ENCODE results near the gene MTHFS. TPM values are rescaled to one million over a fixed set of nuclear protein-coding genes. Genes with fewer than 3 reads are reported as not detected.
"Not testable (repeated sequence)": the region's sequence is repeated elsewhere in the genome, so short reads cannot be mapped to it uniquely, and the experiment has no call there.

Gene MTHFS
- 10 to 100 TPM; 30.2 to 31.1 TPM for total RNA-seq
- polyA plus RNA-seq, result 63.4 TPM

GRCh38 chr15:79896634-79897379 lies at the start of gene MTHFS:
MTHFS (minus strand) TSS chr15:79897014; CDS start chr15:79896988, 26 bp downstream.
- Mint-ChIP-seq H3K9me3 (no peaks in the 10 kb centered on the region), H3K36me3 (peaks cover 3 to 23% (median 5%) of the 10 kb centered on the region in 3 donors), H3K27me3 (no peaks in the 10 kb centered on the region), H3K27ac (peak within 1 kb of the TSS; percentile 95 to 100 (median 100)), H3K4me3 (peak within 1 kb of the TSS; percentile 94 to 100 (median 98)), H3K4me1 (peaks cover 35 to 46% (median 40%) of the 10 kb centered on the region in 3 donors)
- no peaks in the 10 kb centered on the region for H3K27me3 ChIP-seq (ENCODE audit: insufficient read depth, low read length, poor library complexity, severe bottlenecking)
- peak within 1 kb of the TSS; percentile 66 for H3K4me3 ChIP-seq (ENCODE audit: low read length)
- ChIA-PET CTCF (interaction anchor here (0.8 to 4.3 kb wide), 7 partner anchors 25 to 98 kb away, joined by 3 to 21 read pairs (median 5); no protein-coding TSS in a partner anchor), POLR2A (interaction anchor here (0.6 to 4.1 kb wide), 8 partner anchors 26 to 164 kb away, joined by 3 to 64 read pairs (median 6); partner anchors contain the start of genes BCL2A1 and ZFAND6)
- peak; percentile 62 to 87 (median 83) for DNase-seq
- H3K4me1 ChIP-seq (ENCODE audit: insufficient read depth, low read length), result peaks cover 29% of the 10 kb centered on the region
- peak within 1 kb of the TSS; percentile 93 for H3K27ac ChIP-seq (ENCODE audit: low read depth, low read length)
- H3K9me3 ChIP-seq (ENCODE audit: low read length), result no peaks in the 10 kb centered on the region
- no peaks in the 10 kb centered on the region for H3K36me3 ChIP-seq (ENCODE audit: insufficient read depth, low read length)

- no peaks in the 10 kb centered on the region for H3K27me3 ChIP-seq (ENCODE audit: insufficient read depth, low read length, poor library complexity, severe bottlenecking)
- H3K9me3 ChIP-seq (ENCODE audit: low read length), result no peaks in the 10 kb centered on the region
- no peak overlapping the region for H3K27ac ChIP-seq (ENCODE audit: low read depth, low read length)
- H3K4me1 Mint-ChIP-seq, result peaks cover 7 to 11% (median 10%) of the 10 kb centered on the region in 3 donors
- no peak overlapping the region for H3K4me3 ChIP-seq (ENCODE audit: low read length)
- no peak for DNase-seq
- no peaks in the 10 kb centered on the region for H3K9me3 Mint-ChIP-seq
- no peaks in the 10 kb centered on the region for H3K36me3 ChIP-seq (ENCODE audit: insufficient read depth, low read length)
- no peaks in the 10 kb centered on the region for H3K36me3 Mint-ChIP-seq
- H3K4me1 ChIP-seq (ENCODE audit: insufficient read depth, low read length), result no peaks in the 10 kb centered on the region
- ChIA-PET CTCF (no interaction called here), POLR2A (no interaction called here)
- no peak overlapping the region for H3K27ac Mint-ChIP-seq
- peaks cover 0 to 2% of the 10 kb centered on the region in 2 donors for H3K27me3 Mint-ChIP-seq
- H3K4me3 Mint-ChIP-seq, result no peak overlapping the region
Measured at GRCh38 chr15:79944622-79945021, 47.8 kb upstream of the MTHFS start.

- Histone ChIP-seq H3K27ac (ENCODE audit: low read depth, low read length) (no peak overlapping the region), H3K27me3 (ENCODE audit: insufficient read depth, low read length, poor library complexity, severe bottlenecking) (no peaks in the 10 kb centered on the region), H3K4me3 (ENCODE audit: low read length) (no peak overlapping the region), H3K9me3 (ENCODE audit: low read length) (no peaks in the 10 kb centered on the region), H3K36me3 (ENCODE audit: insufficient read depth, low read length) (no peaks in the 10 kb centered on the region), H3K4me1 (ENCODE audit: insufficient read depth, low read length) (no peaks in the 10 kb centered on the region)
- H3K4me1 Mint-ChIP-seq, result peaks cover 6 to 9% (median 9%) of the 10 kb centered on the region in 3 donors
- DNase-seq, result no peak
- H3K4me3 Mint-ChIP-seq, result no peak overlapping the region
- H3K9me3 Mint-ChIP-seq, result no peaks in the 10 kb centered on the region
- peaks cover 0 to 1% (median 0%) of the 10 kb centered on the region in 3 donors for H3K36me3 Mint-ChIP-seq
- peaks cover 0 to 2% of the 10 kb centered on the region in 2 donors for H3K27me3 Mint-ChIP-seq
- no peak overlapping the region for H3K27ac Mint-ChIP-seq
- POLR2A ChIA-PET, result interaction anchor here (0.7 kb wide), 1 partner anchor 20 kb away, joined by 6 read pairs; no protein-coding TSS in a partner anchor
- CTCF ChIA-PET, result no interaction called here
Measured at GRCh38 chr15:79943820-79944219, 47.0 kb upstream of the MTHFS start.

- ChIA-PET POLR2A (interaction anchor here (0.7 kb wide), 1 partner anchor 19 kb away, joined by 6 read pairs; no protein-coding TSS in a partner anchor), CTCF (no interaction called here)
- no peak overlapping the region for H3K27ac ChIP-seq (ENCODE audit: low read depth, low read length)
- H3K4me1 ChIP-seq (ENCODE audit: insufficient read depth, low read length), result no peaks in the 10 kb centered on the region
- H3K36me3 ChIP-seq (ENCODE audit: insufficient read depth, low read length), result no peaks in the 10 kb centered on the region
- Mint-ChIP-seq H3K36me3 (peaks cover 0 to 1% (median 0%) of the 10 kb centered on the region in 3 donors), H3K4me1 (peaks cover 0 to under 1% (median 0%) of the 10 kb centered on the region in 3 donors), H3K4me3 (no peak overlapping the region), H3K9me3 (no peaks in the 10 kb centered on the region), H3K27me3 (peaks cover 2 to 6% of the 10 kb centered on the region in 2 donors), H3K27ac (no peak overlapping the region)
- H3K27me3 ChIP-seq (ENCODE audit: insufficient read depth, low read length, poor library complexity, severe bottlenecking), result no peaks in the 10 kb centered on the region
- no peak for DNase-seq
- H3K4me3 ChIP-seq (ENCODE audit: low read length), result no peak overlapping the region
- H3K9me3 ChIP-seq (ENCODE audit: low read length), result no peaks in the 10 kb centered on the region
Measured at GRCh38 chr15:79942741-79943481, 46.1 kb upstream of the MTHFS start.

- DNase-seq, result no peak
- H3K9me3 Mint-ChIP-seq, result no peaks in the 10 kb centered on the region
- no peaks in the 10 kb centered on the region for H3K36me3 ChIP-seq (ENCODE audit: insufficient read depth, low read length)
- no peaks in the 10 kb centered on the region for H3K4me1 ChIP-seq (ENCODE audit: insufficient read depth, low read length)
- no peaks in the 10 kb centered on the region for H3K9me3 ChIP-seq (ENCODE audit: low read length)
- H3K27ac ChIP-seq (ENCODE audit: low read depth, low read length), result no peak overlapping the region
- no peaks in the 10 kb centered on the region for H3K27me3 ChIP-seq (ENCODE audit: insufficient read depth, low read length, poor library complexity, severe bottlenecking)
- CTCF ChIA-PET, result no interaction called here
- POLR2A ChIA-PET, result no interaction called here
- peaks cover 2 to 13% of the 10 kb centered on the region in 2 donors for H3K27me3 Mint-ChIP-seq
- H3K36me3 Mint-ChIP-seq, result peaks cover 0 to 5% (median 1%) of the 10 kb centered on the region in 3 donors
- H3K4me1 Mint-ChIP-seq, result no peaks in the 10 kb centered on the region
- H3K4me3 ChIP-seq (ENCODE audit: low read length), result no peak overlapping the region
- H3K27ac Mint-ChIP-seq, result no peak overlapping the region
- H3K4me3 Mint-ChIP-seq, result no peak overlapping the region
Measured at GRCh38 chr15:79939399-79939798, 42.6 kb upstream of the MTHFS start.

- H3K4me3 Mint-ChIP-seq, result no peak overlapping the region
Measured at GRCh38 chr15:79938143-79938542, 41.3 kb upstream of the MTHFS start.

GRCh38 chr15:79935556-79936201 lies 38.9 kb upstream of the MTHFS start:
- H3K4me3 ChIP-seq (ENCODE audit: low read length); H3K4me3 Mint-ChIP-seq; POLR2A ChIA-PET; H3K36me3 ChIP-seq (ENCODE audit: insufficient read depth, low read length); H3K4me1 Mint-ChIP-seq; H3K9me3 Mint-ChIP-seq; H3K27ac ChIP-seq (ENCODE audit: low read depth, low read length); H3K27ac Mint-ChIP-seq; H3K27me3 ChIP-seq (ENCODE audit: insufficient read depth, low read length, poor library complexity, severe bottlenecking); H3K36me3 Mint-ChIP-seq; H3K4me1 ChIP-seq (ENCODE audit: insufficient read depth, low read length); H3K9me3 ChIP-seq (ENCODE audit: low read length); DNase-seq: not testable (repeated sequence)
- peaks cover 3 to 33% of the 10 kb centered on the region in 2 donors for H3K27me3 Mint-ChIP-seq
- CTCF ChIA-PET, result interaction anchor here (1.1 kb wide), 1 partner anchor 57 kb away, joined by 3 read pairs; no protein-coding TSS in a partner anchor

More at GRCh38 chr15:79938143-79938542, 41.3 kb upstream of the MTHFS start:
- Histone ChIP-seq H3K4me1 (ENCODE audit: insufficient read depth, low read length) (peaks cover 2% of the 10 kb centered on the region), H3K27me3 (ENCODE audit: insufficient read depth, low read length, poor library complexity, severe bottlenecking) (no peaks in the 10 kb centered on the region), H3K27ac (ENCODE audit: low read depth, low read length) (no peak overlapping the region), H3K36me3 (ENCODE audit: insufficient read depth, low read length) (no peaks in the 10 kb centered on the region), H3K9me3 (ENCODE audit: low read length) (no peaks in the 10 kb centered on the region), H3K4me3 (ENCODE audit: low read length) (no peak overlapping the region)
- POLR2A ChIA-PET, result no interaction called here
- Mint-ChIP-seq H3K4me1 (no peaks in the 10 kb centered on the region), H3K36me3 (peaks cover 0 to 5% (median 1%) of the 10 kb centered on the region in 3 donors), H3K27ac (no peak overlapping the region), H3K27me3 (peaks cover 2 to 15% of the 10 kb centered on the region in 2 donors), H3K9me3 (no peaks in the 10 kb centered on the region)
- CTCF ChIA-PET, result no interaction called here
- no peak for DNase-seq

All from CD8-positive, alpha-beta memory T cell (primary cell).